Karpas-422 (cell line): Measurements from ENCODE around the gene GRHPR. TPM values are rescaled to one million over a fixed set of nuclear protein-coding genes. Genes with fewer than 3 reads are reported as not detected.

ENCODE experiments used
- DNase-seq: peaks from one replicate; pipeline ENCODE4 v3.0.0-alpha.2; 2015
- H2AFZ ChIP-seq: fragments of 200-600 bp; sonication (generic); 2 replicates; pipeline ENCODE4 v1.6.1; 2014; ENCODE audit warnings: antibody characterized with exemption, low read length, mixed read lengths
- H3K27ac ChIP-seq: fragments of 200-600 bp; sonication (generic); 2 replicates; pipeline ENCODE4 v1.5.1; 2014; ENCODE audit warnings: mild to moderate bottlenecking, low read length, moderate library complexity
- H3K27me3 ChIP-seq: fragments of 200-600 bp; sonication (generic); 2 replicates; pipeline ENCODE4 v1.6.1; 2014; ENCODE audit warnings: low read length, mixed read lengths
- H3K36me3 ChIP-seq: fragments of 200-600 bp; sonication (generic); 2 replicates; pipeline ENCODE4 v1.6.1; 2014; ENCODE audit warnings: low read length, mixed read lengths; ENCODE audit not compliant: insufficient read depth
- H3K4me1 ChIP-seq: fragments of 200-600 bp; sonication (generic); 2 replicates; pipeline ENCODE4 v1.6.1; 2014; ENCODE audit warnings: mild to moderate bottlenecking, low read length, mixed read lengths
- H3K4me2 ChIP-seq: fragments of 200-600 bp; sonication (generic); 2 replicates; pipeline ENCODE4 v1.6.1; 2014; ENCODE audit warnings: low read length, low read depth, mild to moderate bottlenecking; ENCODE audit not compliant: poor library complexity, severe bottlenecking
- H3K4me3 ChIP-seq: fragments of 200-600 bp; sonication (generic); 2 replicates; pipeline ENCODE4 v1.5.1; 2014; ENCODE audit warnings: mild to moderate bottlenecking, antibody characterized with exemption, low read length, mixed read lengths
- H3K79me2 ChIP-seq: fragments of 200-600 bp; sonication (generic); 2 replicates; pipeline ENCODE4 v1.6.1; 2014; ENCODE audit warnings: mild to moderate bottlenecking, low read length, mixed read lengths
- H3K9ac ChIP-seq: fragments of 200-600 bp; sonication (generic); 2 replicates; pipeline ENCODE4 v1.6.0; 2014; ENCODE audit warnings: low read length
- H3K9me2 ChIP-seq: fragments of 200-600 bp; sonication (generic), shearing (Covaris generic); replicated peaks from 2 replicates; pipeline ENCODE4 v1.6.0; 2014; ENCODE audit warnings: mild to moderate bottlenecking, low read length, moderate library complexity; ENCODE audit not compliant: insufficient read depth
- H3K9me3 ChIP-seq: fragments of 300-700, 200-600 bp; sonication (generic); 2 replicates; pipeline ENCODE4 v1.6.1; 2014; ENCODE audit warnings: low read length, mixed read lengths
- H4K20me1 ChIP-seq: fragments of 200-600 bp; sonication (generic); 2 replicates; pipeline ENCODE4 v1.6.1; 2014; ENCODE audit warnings: mild to moderate bottlenecking, antibody characterized with exemption, low read length, low read depth; ENCODE audit not compliant: insufficient read depth
- total RNA-seq: library from RNA; depleted of rRNA; stranded (reverse); fragments of >200 nt; shearing (Covaris generic); gene quantifications from 2 replicates; pipeline ENCODE4 v1.2.3, GENCODE V29; 2014; ENCODE audit warnings: low replicate concordance

The GRHPR gene
- total RNA-seq, 1 experiment from 2014 or later: 234 TPM

- Histone ChIP-seq H3K9me2 (no peaks in the 10 kb centered on the region), H3K9me3 (no peaks in the 10 kb centered on the region), H3K27ac (peak overlapping the region; percentile 99), H3K9ac (peak overlapping the region; percentile 72), H3K79me2 (no peaks in the 10 kb centered on the region), H4K20me1 (no peaks in the 10 kb centered on the region), H3K27me3 (no peaks in the 10 kb centered on the region), H3K4me3 (peak overlapping the region; percentile 45), H2AFZ (0 out of 2 replicates have a peak overlapping the region, but pooled peaks have one; percentile 1), H3K36me3 (no peaks in the 10 kb centered on the region), H3K4me2 (peak overlapping the region; percentile 58), H3K4me1 (peaks cover 89% of the 10 kb centered on the region)
- DNase-seq: peak; percentile 94
Observed at GRCh38 chr9:37410969-37411785, 11.3 kb upstream of the GRHPR start.

DNA sequence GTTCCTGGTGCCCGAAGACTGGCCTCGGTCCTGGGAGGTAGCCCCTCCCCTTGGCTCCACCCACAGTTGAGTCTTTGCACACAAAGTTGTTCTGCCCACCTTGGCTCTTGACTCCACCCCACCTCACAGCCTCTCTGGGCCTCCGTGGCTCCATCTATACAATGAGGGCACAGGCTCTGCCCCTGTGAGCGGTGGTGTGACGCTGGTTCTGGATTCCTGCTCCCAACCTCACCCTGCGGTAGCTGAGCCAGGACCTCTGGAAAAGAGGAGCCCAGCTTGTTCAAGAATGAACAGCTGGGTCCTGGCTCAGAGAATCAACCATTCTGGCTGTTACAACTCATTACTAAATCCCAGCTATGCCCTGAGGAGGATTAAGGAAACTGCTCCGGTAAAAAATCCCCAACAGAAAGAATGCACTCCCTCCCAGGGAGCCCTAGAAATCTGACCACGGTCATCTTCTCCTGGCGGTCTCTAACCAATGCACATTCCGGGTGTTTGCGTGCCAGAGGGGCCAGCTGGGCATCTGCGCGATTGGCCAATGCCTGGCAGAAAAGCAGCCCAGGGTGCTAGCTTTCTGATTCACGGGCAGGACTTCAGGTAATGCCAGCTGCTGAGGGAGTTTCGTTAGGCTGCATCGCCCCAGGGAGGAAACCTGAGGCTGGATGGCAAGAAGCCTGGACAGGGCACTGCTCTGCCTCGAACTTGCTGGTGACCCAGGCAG is 9.9 kb upstream of the GRHPR start:
- no peak overlapping the region for H2AFZ ChIP-seq
- H3K27me3 ChIP-seq: no peaks in the 10 kb centered on the region
- H3K9ac ChIP-seq: peak overlapping the region; percentile 72
- peak overlapping the region; percentile 45; the same call in 1 of the 2 replicates for H3K4me3 ChIP-seq
- peak overlapping the region; percentile 99 for H3K27ac ChIP-seq
- peaks cover 89% of the 10 kb centered on the region for H3K4me1 ChIP-seq
- no peaks in the 10 kb centered on the region for H4K20me1 ChIP-seq
- no peaks in the 10 kb centered on the region for H3K9me2 ChIP-seq
- no peaks in the 10 kb centered on the region for H3K9me3 ChIP-seq
- no peaks in the 10 kb centered on the region for H3K36me3 ChIP-seq
- H3K79me2 ChIP-seq: no peaks in the 10 kb centered on the region
- peak; percentile 91 for DNase-seq
- peak overlapping the region; percentile 58 for H3K4me2 ChIP-seq

- Histone ChIP-seq H3K9me2 (no peaks in the 10 kb centered on the region), H3K4me1 (peaks cover 89% of the 10 kb centered on the region), H3K4me3 (no peak overlapping the region), H3K27ac (peak overlapping the region; percentile 99), H3K36me3 (no peaks in the 10 kb centered on the region), H3K9ac (peak overlapping the region; percentile 72; the same call in 1 of the 2 replicates), H2AFZ (no peak overlapping the region), H3K27me3 (no peaks in the 10 kb centered on the region), H3K9me3 (no peaks in the 10 kb centered on the region), H3K4me2 (no peak overlapping the region), H4K20me1 (no peaks in the 10 kb centered on the region), H3K79me2 (no peaks in the 10 kb centered on the region)
- no peak for DNase-seq
Observed at GRCh38 chr9:37413311-37413710, 9.2 kb upstream of the GRHPR start.

DNA sequence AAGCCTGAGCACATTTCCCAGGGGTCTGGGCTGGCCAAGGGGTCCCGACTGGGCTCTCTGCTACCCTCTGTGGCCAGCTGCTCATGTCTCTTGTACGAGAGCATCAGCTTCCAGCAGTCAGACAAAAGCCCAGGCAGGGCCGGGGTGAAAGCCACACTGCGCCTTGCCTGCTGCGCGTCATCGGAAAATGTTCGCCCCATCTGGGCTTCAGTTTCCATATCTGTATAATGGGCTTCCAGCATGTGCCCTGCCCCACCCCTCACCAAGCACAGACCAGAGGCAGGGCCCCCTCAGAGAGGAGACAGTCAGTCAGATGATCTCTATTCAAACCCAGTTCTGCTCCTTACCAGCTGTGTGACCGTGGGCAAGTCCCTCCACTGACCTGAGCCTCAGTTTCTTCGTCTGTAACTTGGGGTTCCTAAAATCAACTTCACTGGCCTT is 8.0 kb upstream of the GRHPR start:
- H3K4me2 ChIP-seq: no peak overlapping the region
- H3K27me3 ChIP-seq: no peaks in the 10 kb centered on the region
- no peaks in the 10 kb centered on the region for H3K9me3 ChIP-seq
- no peaks in the 10 kb centered on the region for H3K79me2 ChIP-seq
- peaks cover 83% of the 10 kb centered on the region for H3K4me1 ChIP-seq
- H3K9ac ChIP-seq: no peak overlapping the region
- H2AFZ ChIP-seq: no peak overlapping the region
- no peak for DNase-seq
- H3K36me3 ChIP-seq: no peaks in the 10 kb centered on the region
- H3K9me2 ChIP-seq: no peaks in the 10 kb centered on the region
- H3K27ac ChIP-seq: peak overlapping the region; percentile 41
- no peak overlapping the region for H3K4me3 ChIP-seq
- H4K20me1 ChIP-seq: no peaks in the 10 kb centered on the region

DNA sequence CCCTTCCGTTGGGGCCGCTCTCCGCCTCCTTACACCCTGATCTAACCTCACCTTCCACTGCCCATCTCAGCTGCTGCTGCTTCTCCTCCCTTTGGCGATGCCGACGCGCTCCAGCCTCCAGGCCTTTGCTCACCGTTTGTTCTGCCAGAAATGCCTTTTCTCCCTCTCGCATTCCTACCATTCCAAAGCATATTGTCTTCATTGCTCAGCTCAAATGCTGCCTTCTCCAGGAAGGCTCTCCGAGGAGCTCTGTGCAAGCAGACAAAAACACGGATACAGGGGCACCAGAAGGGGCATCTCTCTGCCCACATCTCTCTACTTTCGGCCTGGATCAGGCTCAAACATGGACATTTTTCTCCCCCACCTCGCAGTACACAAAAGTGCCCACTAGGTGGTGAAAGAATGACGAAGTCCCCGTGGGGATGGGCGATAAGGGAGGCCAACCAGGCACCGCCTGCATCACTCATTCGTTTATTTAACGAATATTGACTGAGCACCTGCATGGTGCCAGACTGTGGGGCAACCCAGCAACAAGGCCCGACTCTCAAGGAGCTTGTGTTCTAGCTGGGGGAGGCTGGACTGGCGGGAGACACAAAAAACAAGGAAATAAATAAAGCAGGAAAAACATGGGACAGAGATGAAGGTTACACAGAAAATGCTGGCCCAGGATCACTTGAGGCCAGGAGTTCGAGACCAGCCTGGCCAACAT is 7.3 kb upstream of the GRHPR start:
- no peak overlapping the region for H3K4me3 ChIP-seq
- no peaks in the 10 kb centered on the region for H3K36me3 ChIP-seq
- H3K79me2 ChIP-seq: no peaks in the 10 kb centered on the region
- H3K27ac ChIP-seq: peak overlapping the region; percentile 81
- peaks cover 81% of the 10 kb centered on the region for H3K4me1 ChIP-seq
- no peaks in the 10 kb centered on the region for H3K27me3 ChIP-seq
- peak overlapping the region; percentile 43 for H3K9ac ChIP-seq
- no peaks in the 10 kb centered on the region for H3K9me3 ChIP-seq
- DNase-seq: peak; percentile 96
- no peaks in the 10 kb centered on the region for H4K20me1 ChIP-seq
- no peaks in the 10 kb centered on the region for H3K9me2 ChIP-seq
- H3K4me2 ChIP-seq: peak overlapping the region; percentile 24
- peak overlapping the region; percentile 65; the same call in 1 of the 2 replicates for H2AFZ ChIP-seq

- Histone ChIP-seq H3K27ac (peak overlapping the region; percentile 81), H3K4me1 (peaks cover 77% of the 10 kb centered on the region), H3K9me3 (no peaks in the 10 kb centered on the region), H3K79me2 (peaks cover 6% of the 10 kb centered on the region; the same call in 1 of the 2 replicates), H3K9ac (peak overlapping the region; percentile 40), H2AFZ (peak overlapping the region; percentile 34; the same call in 1 of the 2 replicates), H4K20me1 (no peaks in the 10 kb centered on the region), H3K4me2 (peak overlapping the region; percentile 48), H3K27me3 (no peaks in the 10 kb centered on the region), H3K4me3 (peak overlapping the region; percentile 12; the same call in 1 of the 2 replicates), H3K36me3 (no peaks in the 10 kb centered on the region), H3K9me2 (no peaks in the 10 kb centered on the region)
- DNase-seq: peak; percentile 74
Observed at GRCh38 chr9:37417252-37417803, 5.2 kb upstream of the GRHPR start.

GRCh38 chr9:37417857-37418618 is 4.5 kb upstream of the GRHPR start:
- no peaks in the 10 kb centered on the region for H3K9me3 ChIP-seq
- H3K27me3 ChIP-seq: no peaks in the 10 kb centered on the region
- peak overlapping the region; percentile 40 for H3K9ac ChIP-seq
- no peaks in the 10 kb centered on the region for H3K36me3 ChIP-seq
- no peak for DNase-seq
- peaks cover 13% of the 10 kb centered on the region for H3K79me2 ChIP-seq
- peak overlapping the region; percentile 12; the same call in 1 of the 2 replicates for H3K4me3 ChIP-seq
- peak overlapping the region; percentile 81 for H3K27ac ChIP-seq
- peaks cover 69% of the 10 kb centered on the region for H3K4me1 ChIP-seq
- no peaks in the 10 kb centered on the region for H4K20me1 ChIP-seq
- no peaks in the 10 kb centered on the region for H3K9me2 ChIP-seq
- H3K4me2 ChIP-seq: peak overlapping the region; percentile 48
- H2AFZ ChIP-seq: no peak overlapping the region
